HG02571 (cell line): ENCODE measurements around the gene PROSER3.

Experiments used
- ATAC-seq: cut with Tn5 transposase; IDR thresholded peaks from one replicate; pipeline ENCODE4 v1.9.1; 2021; ENCODE audit warnings: mild to moderate bottlenecking, moderate library complexity; ENCODE audit not compliant: unreplicated experiment

PROSER3 gene

GRCh38 chr19:35816846-35817245 lies 58.9 kb downstream of the PROSER3 start:
- no peak for ATAC-seq

DNA sequence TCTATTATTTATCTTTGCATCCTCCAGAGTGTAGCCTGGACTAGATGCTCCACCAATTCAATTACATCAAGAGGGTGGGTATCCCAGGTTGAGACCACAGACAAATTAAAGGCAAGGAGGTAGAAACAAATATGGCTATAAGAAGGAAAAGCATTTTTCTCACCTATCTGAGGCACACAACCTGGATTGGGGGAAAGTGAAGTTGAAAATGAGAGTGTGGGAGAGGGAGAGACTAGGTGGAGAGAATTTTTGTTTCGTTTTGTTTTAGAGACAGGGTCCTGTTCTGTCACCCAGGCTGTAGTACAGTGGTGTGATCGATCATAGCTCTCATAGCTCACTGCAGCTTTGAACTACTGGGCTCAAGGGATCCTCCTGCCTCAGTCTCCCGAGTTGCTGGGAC lies 60.5 kb downstream of the PROSER3 start:
- no peak for ATAC-seq
